GM12878 (cell line): ENCODE data around the gene PUM2. TPM values are rescaled to one million over a fixed set of nuclear protein-coding genes. Genes with fewer than 3 reads are reported as not detected.

ENCODE experiments used
- ATAC-seq: fragments of 200-7000 bp; cut with Tn5 transposase; 3 replicates; pipeline ENCODE4 v1.9.1; 2020; ENCODE audit warnings: mild to moderate bottlenecking, moderate library complexity
- BruUV-seq: library from RNA; stranded (reverse); fragments of 400-500 nt; replicated peaks from 2 replicates; lab custom pipeline; 2021; lab: Mats Ljungman, UMichigan
- CTCF ChIA-PET: fragments of 300-600 bp; sonication (Branson Sonifier 250); formaldehyde crosslinking; extraction: SDS; loops from one replicate; lab custom pipeline; 2021; ENCODE audit warnings: inconsistent platforms; lab: Yijun Ruan, JAX
- POLR2A ChIA-PET: fragments of 350-600 bp; formaldehyde crosslinking; extraction: SDS; loops from one replicate; lab custom pipeline; 2021; ENCODE audit warnings: inconsistent platforms; lab: Charles Lee
- RAD21 ChIA-PET: fragments of 300-600 bp; sonication (Branson Sonifier 250); formaldehyde crosslinking; loops from one replicate; lab custom pipeline; 2023; ENCODE audit warnings: antibody characterized with exemption; ENCODE audit not compliant: unreplicated experiment; lab: Charles Lee
- SMC1A ChIA-PET: fragments of 300-600 bp; sonication (Branson Sonifier 250); formaldehyde crosslinking; loops from one replicate; lab custom pipeline; 2023; ENCODE audit not compliant: unreplicated experiment, uncharacterized antibody; lab: Charles Lee
- DNase-seq: peaks from one replicate; pipeline ENCODE4 v3.0.0-alpha.2; 2011; ENCODE audit warnings: low read depth, low spot score
- FAIRE-seq: peaks from 3 replicates; lab custom pipeline; 2011; peaks lifted over from hg19 to GRCh38; lab: Jason Lieb, UNC
- H2AFZ ChIP-seq: 2 replicates; pipeline ENCODE4 v1.6.0; 2011; ENCODE audit warnings: low read depth, low read length, control low read depth; ENCODE audit not compliant: control insufficient read depth
- H3K27ac ChIP-seq: 2 replicates; pipeline ENCODE4 v1.5.1; 2011; ENCODE audit warnings: control low read depth; ENCODE audit not compliant: control insufficient read depth, insufficient read depth
- H3K27me3 ChIP-seq, 2 experiments: replicated peaks in 1 of 2; 2 replicates each; pipeline versions ENCODE4 v1.6.0 to v1.6.1; 2011; ENCODE audit warnings: low read length in 1 of 2; ENCODE audit not compliant: control insufficient read depth in 2 of 2, insufficient read depth in 2 of 2
- H3K36me3 ChIP-seq, 2 experiments: 2 replicates each; pipeline ENCODE4 v1.5.1; 2011; ENCODE audit warnings: low read length in 1 of 2; ENCODE audit not compliant: control insufficient read depth in 2 of 2, insufficient read depth in 2 of 2
- H3K4me1 ChIP-seq: 2 replicates; pipeline ENCODE4 v1.6.1; 2011; ENCODE audit warnings: mild to moderate bottlenecking, low read length, moderate library complexity, mixed read lengths; ENCODE audit not compliant: control insufficient read depth, insufficient read depth
- H3K4me2 ChIP-seq: 2 replicates; pipeline ENCODE4 v1.6.0; 2011; ENCODE audit warnings: control low read depth; ENCODE audit not compliant: control insufficient read depth, insufficient read depth
- H3K4me3 ChIP-seq: fragments of 200-600 bp; sonication (generic); 2 replicates; pipeline ENCODE4 v1.5.1; 2016
- H3K79me2 ChIP-seq: 2 replicates; pipeline ENCODE4 v1.6.0; 2011; ENCODE audit warnings: low read length; ENCODE audit not compliant: control insufficient read depth, insufficient read depth
- H3K9ac ChIP-seq: 2 replicates; pipeline ENCODE4 v1.8.0; 2011; ENCODE audit warnings: low read length, control low read depth, mixed read lengths; ENCODE audit not compliant: control insufficient read depth, insufficient read depth
- H3K9me3 ChIP-seq: replicated peaks from 3 replicates; pipeline ENCODE4 v1.5.1; 2011; ENCODE audit warnings: mild to moderate bottlenecking, low read length; ENCODE audit not compliant: control insufficient read depth, insufficient read depth
- H4K20me1 ChIP-seq: 2 replicates; pipeline ENCODE4 v1.6.0; 2011; ENCODE audit not compliant: control insufficient read depth, insufficient read depth
- BCLAF1 ChIP-seq: fragments of 450-650 bp; IDR thresholded peaks from 2 replicates; pipeline ENCODE4 v1.6.1; 2017; ENCODE audit warnings: antibody characterized with exemption, mild to moderate bottlenecking, moderate library complexity
- CUX1 ChIP-seq: IDR thresholded peaks from 2 replicates; pipeline ENCODE4 v1.6.1; 2012; ENCODE audit warnings: improper control_type of control experiment, low read depth, low read length; ENCODE audit not compliant: insufficient replicate concordance
- FOXM1 ChIP-seq: IDR thresholded peaks from 2 replicates; pipeline ENCODE4 v1.6.1; 2012; ENCODE audit warnings: low read depth, mild to moderate bottlenecking, inconsistent platforms, low read length, moderate library complexity
- JUNB ChIP-seq: IDR thresholded peaks from 2 replicates; pipeline ENCODE4 v1.6.1; 2016; ENCODE audit warnings: antibody characterized with exemption, mild to moderate bottlenecking
- KAT2A ChIP-seq: conservative IDR thresholded peaks from 2 replicates; pipeline ENCODE4 v1.6.1; 2011; ENCODE audit warnings: low read depth, low read length; ENCODE audit not compliant: control insufficient read depth
- NFYB ChIP-seq: IDR thresholded peaks from 2 replicates; pipeline ENCODE4 v1.6.1; 2011; ENCODE audit warnings: low read depth, mild to moderate bottlenecking, low read length, improper control_type of control experiment, moderate library complexity; ENCODE audit not compliant: insufficient read depth
- PAX5 ChIP-seq: IDR thresholded peaks from 2 replicates; pipeline ENCODE4 v1.6.1; 2011; ENCODE audit warnings: low read depth, low read length, borderline replicate concordance
- SMAD1 ChIP-seq: fragments of 450-650 bp; IDR thresholded peaks from 2 replicates; pipeline ENCODE4 v1.6.1; 2018; ENCODE audit warnings: mild to moderate bottlenecking, low read depth; ENCODE audit not compliant: partially characterized antibody
- WGBS: methylation state at CpG from one replicate; pipeline ENCODE4 v1.1.6; 2016; ENCODE audit warnings: low lambda C conversion rate; ENCODE audit not compliant: insufficient replicate concordance, insufficient coverage; ENCODE audit errors: missing lambda C conversion rate; 5-methylcytosine and 5-hydroxymethylcytosine counted together
- in situ Hi-C: fragments of 300-500 bp; cut with MboI; formaldehyde crosslinking; loops from 9 replicates; pipeline ENCODE4 v1.14.3; 2018; ENCODE audit warnings: mixed read lengths
- intact Hi-C: fragments of 100-400 bp; cut with micrococcal nuclease; formaldehyde crosslinking; loops from one replicate; pipeline ENCODE4 v1.14.2; 2022; ENCODE audit not compliant: unreplicated experiment
- polyA plus RNA-seq, 11 experiments: library from polyadenylated mRNA; depleted of rRNA in 4 of 11; unstranded in 6 of 11; stranded (reverse) in 5 of 11; fragments of >200 nt; fragmentation: Nextera tagmentation in 4 of 11; fragmentation: Illumina TruSeq in 1 of 11; extraction: Ambion mirVana in 4 of 11; extraction: Trizol in 1 of 11; gene quantifications; 1 replicate in 1 of 11; 2 replicates in 10 of 11; pipeline versions ENCODE4 v1.2.1 to v1.2.3, GENCODE V29; 2011 to 2016; ENCODE audit warnings: inconsistent platforms in 2 of 11, missing spikeins in 2 of 11, low read depth in 1 of 11
- total RNA-seq, 4 experiments: library from RNA; depleted of rRNA in 3 of 4; stranded (reverse); fragments of >200 nt in 3 of 4; fragmentation: Illumina TruSeq in 1 of 4; extraction: Trizol in 1 of 4; gene quantifications; 2 replicates each; pipeline versions ENCODE4 v1.2.1 to v1.2.3, GENCODE V29; 2013 to 2021

Gene PUM2
- total and polyA plus RNA-seq, 10 of the 15 experiments (the other 5 are each of a cell fraction or from before 2014, with no cell fraction given) = 14.5 to 87.6 (median 29.4) TPM

- FAIRE-seq (no peak), DNase-seq (no peak), ATAC-seq (no peak; the same call in 2 of the 3 replicates)
- TF ChIP-seq BCLAF1 (no peak), JUNB (no peak)
- ChIA-PET SMC1A (interaction anchor here (0.7 to 1.9 kb wide), 2 partner anchors 10 to 1030 kb away, joined by 3 to 5 read pairs; no protein-coding TSS in a partner anchor), RAD21 (no interaction called here), POLR2A (no interaction called here), CTCF (interaction anchor here (0.8 to 1.9 kb wide), 4 partner anchors 11 to 133 kb away, joined by 3 to 5 read pairs (median 3); no protein-coding TSS in a partner anchor)
- Histone ChIP-seq H3K4me1 (no peaks in the 10 kb centered on the region), H3K27ac (no peak overlapping the region), H3K9ac (no peak overlapping the region), H3K36me3 (no peaks in the 10 kb centered on the region), H4K20me1 (no peaks in the 10 kb centered on the region), H3K4me3 (no peak overlapping the region), H3K4me2 (no peak overlapping the region), H3K79me2 (no peaks in the 10 kb centered on the region), H3K9me3 (no peaks in the 10 kb centered on the region), H3K27me3 (no peaks in the 10 kb centered on the region; a peak in 1 of 4 replicates), H2AFZ (no peak overlapping the region)
- in situ Hi-C loops = no loop called here
- BruUV-seq = no TSS peak
- WGBS = 36% methylated on average over 6 of the region's 6 CpGs
- intact Hi-C loops = no loop called here
These were observed 119.5 kb downstream of the PUM2 start for GRCh38 chr2:20231159-20231558.

GRCh38 chr2:20230114-20230425, 120.6 kb downstream of the PUM2 start:
- Histone ChIP-seq H3K9ac (no peak overlapping the region), H3K4me2 (no peak overlapping the region), H3K4me1 (peaks cover 6% of the 10 kb centered on the region), H3K79me2 (no peaks in the 10 kb centered on the region), H3K36me3 (no peaks in the 10 kb centered on the region), H3K9me3 (no peaks in the 10 kb centered on the region), H2AFZ (no peak overlapping the region), H3K4me3 (no peak overlapping the region), H3K27ac (no peak overlapping the region), H4K20me1 (no peaks in the 10 kb centered on the region), H3K27me3 (no peaks in the 10 kb centered on the region; a peak in 1 of 4 replicates)
- FAIRE-seq (no peak), ATAC-seq (no peak), DNase-seq (no peak)
- RAD21 ChIA-PET = no interaction called here
- BruUV-seq = no TSS peak
- intact Hi-C loops = no loop called here
- in situ Hi-C loops = no loop called here
- WGBS = 56% methylated on average over 4 of the region's 4 CpGs
- SMC1A ChIA-PET = no interaction called here
- CTCF ChIA-PET = interaction anchor here (1.9 kb wide), 1 partner anchor 94 kb away, joined by 5 read pairs; no protein-coding TSS in a partner anchor
- POLR2A ChIA-PET = no interaction called here
- no peak for TF ChIP-seq FOXM1
- TF ChIP-seq SMAD1 = no peak
- TF ChIP-seq PAX5 = no peak
- no peak for TF ChIP-seq CUX1
- no peak for TF ChIP-seq NFYB
- TF ChIP-seq KAT2A = no peak
